DOHH2 (cell line): Measurements from ENCODE around the gene SMOC2.

Experiments
- H3F3A ChIP-seq: fragments of 200-600 bp; sonication (generic), shearing (Covaris generic); 2 replicates; pipeline ENCODE4 v1.6.0; 2016; ENCODE audit warnings: antibody characterized with exemption, mild to moderate bottlenecking; ENCODE audit not compliant: control insufficient read depth, insufficient read depth
- H3K27ac ChIP-seq: fragments of 200-600 bp; sonication (generic); 2 replicates; pipeline ENCODE4 v1.5.1; 2014; ENCODE audit warnings: low read depth, mild to moderate bottlenecking, low read length, moderate library complexity
- H3K27me3 ChIP-seq: fragments of 200-600 bp; sonication (generic); 2 replicates; pipeline ENCODE4 v1.6.1; 2014; ENCODE audit warnings: mild to moderate bottlenecking, low read length, mixed read lengths; ENCODE audit not compliant: control insufficient read depth
- H3K36me3 ChIP-seq: fragments of 200-600 bp; sonication (generic); 2 replicates; pipeline ENCODE4 v1.6.1; 2014; ENCODE audit warnings: mild to moderate bottlenecking, low read length, moderate library complexity, mixed read lengths; ENCODE audit not compliant: control insufficient read depth
- H3K4me1 ChIP-seq: fragments of 200-600 bp; sonication (generic); 2 replicates; pipeline ENCODE4 v1.6.1; 2014; ENCODE audit warnings: mild to moderate bottlenecking, low read length, mixed read lengths; ENCODE audit not compliant: control insufficient read depth
- H3K4me2 ChIP-seq: fragments of 200-600 bp; sonication (generic); 2 replicates; pipeline ENCODE4 v1.6.0; 2014; ENCODE audit warnings: mild to moderate bottlenecking, low read length, moderate library complexity
- H3K4me3 ChIP-seq: fragments of 200-600 bp; sonication (generic); 2 replicates; pipeline ENCODE4 v1.5.1; 2014; ENCODE audit warnings: mild to moderate bottlenecking, low read length, mixed read lengths
- H3K79me2 ChIP-seq: fragments of 200-600 bp; sonication (generic); 2 replicates; pipeline ENCODE4 v1.6.1; 2014; ENCODE audit warnings: mild to moderate bottlenecking, low read length, mixed read lengths; ENCODE audit not compliant: control insufficient read depth
- H3K9me2 ChIP-seq: fragments of 200-600 bp; sonication (generic); replicated peaks from 2 replicates; pipeline ENCODE4 v1.6.1; 2014; ENCODE audit warnings: mild to moderate bottlenecking, low read length, mixed read lengths; ENCODE audit not compliant: control insufficient read depth
- H3K9me3 ChIP-seq: fragments of 200-600 bp; sonication (generic); 2 replicates; pipeline ENCODE4 v1.6.1; 2014; ENCODE audit warnings: antibody characterized with exemption, low read length, mixed read lengths; ENCODE audit not compliant: control insufficient read depth, insufficient read depth
- H4K20me1 ChIP-seq: fragments of 200-600 bp; sonication (generic); 2 replicates; pipeline ENCODE4 v1.6.0; 2014; ENCODE audit warnings: low read depth, mild to moderate bottlenecking, antibody characterized with exemption, low read length, moderate library complexity; ENCODE audit not compliant: control insufficient read depth, insufficient read depth
- EZH2phosphoT487 ChIP-seq: fragments of 200-600 bp; sonication (generic); IDR thresholded peaks from 2 replicates; pipeline ENCODE4 v1.6.1; 2017; ENCODE audit warnings: borderline replicate concordance, mild to moderate bottlenecking, antibody characterized with exemption, low read length, moderate library complexity, mixed read lengths
- TF ChIP-seq, protein P1 (sequence below): fragments of 200-600 bp; sonication (generic); IDR thresholded peaks from one replicate; pipeline ENCODE4 v1.5.1; 2014; ENCODE audit warnings: antibody characterized with exemption, mild to moderate bottlenecking, low read depth, low read length; ENCODE audit not compliant: poor library complexity, severe bottlenecking

SMOC2 gene

DNA sequence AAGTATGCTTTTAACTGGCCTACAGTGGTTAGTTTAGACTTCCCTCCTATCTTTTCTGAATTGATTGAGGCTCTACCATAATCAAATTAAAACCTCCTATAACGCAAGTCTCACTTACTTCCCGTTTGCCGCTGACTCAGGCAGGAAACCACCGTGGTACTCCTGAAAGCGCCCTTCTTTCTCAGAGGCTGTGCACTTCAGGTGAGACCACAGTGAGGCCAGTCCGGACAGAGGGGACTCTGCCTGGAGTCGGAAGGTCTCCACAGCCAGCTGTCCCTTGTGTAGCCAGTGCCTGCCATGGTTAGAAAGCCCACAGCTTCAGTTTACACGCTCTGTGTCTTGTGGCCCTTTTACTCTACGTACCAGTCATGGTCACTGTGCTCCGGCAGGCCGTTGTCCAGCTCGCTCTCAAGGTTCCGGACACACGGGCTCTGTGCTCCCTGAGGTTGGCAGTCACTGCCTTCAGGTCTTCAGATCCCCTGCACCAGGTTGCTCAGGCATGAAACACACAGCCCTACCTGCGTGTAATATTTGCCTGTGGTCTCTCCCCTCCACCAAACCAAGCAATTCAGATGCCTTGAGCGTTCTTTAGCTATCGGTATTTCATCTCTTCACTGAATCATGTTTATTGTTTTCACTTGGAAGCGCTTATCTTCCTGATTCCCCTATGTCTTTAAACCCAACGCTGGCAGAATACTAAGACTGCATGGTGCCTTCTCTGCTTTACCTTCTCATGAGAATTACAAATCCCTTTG is 178.8 kb downstream of the SMOC2 start:
- no peaks in the 10 kb centered on the region for H3K27me3 ChIP-seq
- H3K9me3 ChIP-seq: peaks cover 34% of the 10 kb centered on the region
- no peaks in the 10 kb centered on the region for H3K36me3 ChIP-seq
- H3K4me2 ChIP-seq: no peak overlapping the region
- H3K9me2 ChIP-seq: no peaks in the 10 kb centered on the region
- no peaks in the 10 kb centered on the region for H3K79me2 ChIP-seq
- no peaks in the 10 kb centered on the region for H3K4me1 ChIP-seq
- H3K27ac ChIP-seq: no peak overlapping the region
- no peaks in the 10 kb centered on the region for H4K20me1 ChIP-seq
- TF ChIP-seq EZH2phosphoT487: no peak
- no peak overlapping the region for H3K4me3 ChIP-seq
- H3F3A ChIP-seq: no peaks in the 10 kb centered on the region

DNA sequence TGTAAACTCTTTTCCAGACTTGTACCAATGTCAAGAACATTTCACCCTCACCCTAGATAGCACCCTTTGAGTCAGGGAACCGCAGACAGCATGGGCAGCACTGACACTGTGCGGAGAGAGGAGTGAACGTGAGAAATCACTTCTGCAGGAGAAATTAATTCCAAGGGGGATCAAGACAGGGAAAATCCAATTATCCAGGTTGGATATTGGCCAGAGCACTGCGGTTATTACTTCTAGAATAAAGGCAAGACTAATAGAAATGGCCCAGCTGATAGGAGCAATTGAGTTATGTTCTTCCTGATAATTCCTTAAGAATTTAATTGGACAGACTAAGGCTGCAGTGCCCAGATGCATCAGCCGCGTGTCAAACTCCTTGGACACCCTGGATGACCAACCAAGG is 179.6 kb downstream of the SMOC2 start:
- Histone ChIP-seq H3K79me2 (no peaks in the 10 kb centered on the region), H3K27ac (no peak overlapping the region), H3F3A (no peaks in the 10 kb centered on the region), H3K9me2 (no peaks in the 10 kb centered on the region), H3K27me3 (no peaks in the 10 kb centered on the region), H3K9me3 (peaks cover 26% of the 10 kb centered on the region), H3K4me2 (no peak overlapping the region), H3K4me1 (no peaks in the 10 kb centered on the region), H3K4me3 (no peak overlapping the region), H4K20me1 (no peaks in the 10 kb centered on the region), H3K36me3 (no peaks in the 10 kb centered on the region)
- no peak for TF ChIP-seq EZH2phosphoT487
- TF ChIP-seq, protein P1, sequence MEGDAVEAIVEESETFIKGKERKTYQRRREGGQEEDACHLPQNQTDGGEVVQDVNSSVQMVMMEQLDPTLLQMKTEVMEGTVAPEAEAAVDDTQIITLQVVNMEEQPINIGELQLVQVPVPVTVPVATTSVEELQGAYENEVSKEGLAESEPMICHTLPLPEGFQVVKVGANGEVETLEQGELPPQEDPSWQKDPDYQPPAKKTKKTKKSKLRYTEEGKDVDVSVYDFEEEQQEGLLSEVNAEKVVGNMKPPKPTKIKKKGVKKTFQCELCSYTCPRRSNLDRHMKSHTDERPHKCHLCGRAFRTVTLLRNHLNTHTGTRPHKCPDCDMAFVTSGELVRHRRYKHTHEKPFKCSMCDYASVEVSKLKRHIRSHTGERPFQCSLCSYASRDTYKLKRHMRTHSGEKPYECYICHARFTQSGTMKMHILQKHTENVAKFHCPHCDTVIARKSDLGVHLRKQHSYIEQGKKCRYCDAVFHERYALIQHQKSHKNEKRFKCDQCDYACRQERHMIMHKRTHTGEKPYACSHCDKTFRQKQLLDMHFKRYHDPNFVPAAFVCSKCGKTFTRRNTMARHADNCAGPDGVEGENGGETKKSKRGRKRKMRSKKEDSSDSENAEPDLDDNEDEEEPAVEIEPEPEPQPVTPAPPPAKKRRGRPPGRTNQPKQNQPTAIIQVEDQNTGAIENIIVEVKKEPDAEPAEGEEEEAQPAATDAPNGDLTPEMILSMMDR: no peak

DNA sequence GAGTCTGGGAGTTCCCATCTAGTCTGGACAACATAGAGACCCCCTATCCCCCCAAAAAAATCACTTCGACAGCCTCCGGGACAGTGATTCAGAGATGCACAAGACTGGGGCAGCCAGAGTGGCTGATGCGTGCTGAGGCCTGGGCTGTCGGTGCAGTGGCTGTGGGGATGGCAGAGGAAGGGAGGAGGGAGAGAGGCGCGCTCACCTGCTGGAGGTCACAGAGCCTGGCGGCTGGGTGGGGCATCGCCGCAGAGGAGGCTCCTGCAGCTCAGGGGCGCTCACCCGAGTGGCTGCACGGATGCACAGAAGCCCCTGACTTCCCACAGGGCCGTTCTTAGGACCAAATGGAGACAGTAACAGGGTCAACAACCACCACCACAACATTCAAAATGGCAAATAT is 182.8 kb downstream of the SMOC2 start:
- Histone ChIP-seq H3F3A (no peaks in the 10 kb centered on the region), H3K9me2 (no peaks in the 10 kb centered on the region), H3K36me3 (no peaks in the 10 kb centered on the region), H3K27ac (no peak overlapping the region), H3K79me2 (no peaks in the 10 kb centered on the region), H3K4me2 (no peak overlapping the region), H3K4me1 (no peaks in the 10 kb centered on the region), H3K4me3 (no peak overlapping the region), H4K20me1 (no peaks in the 10 kb centered on the region), H3K9me3 (peaks cover 27% of the 10 kb centered on the region), H3K27me3 (no peaks in the 10 kb centered on the region)
- no peak for TF ChIP-seq EZH2phosphoT487
- TF ChIP-seq, protein P1: no peak

DNA sequence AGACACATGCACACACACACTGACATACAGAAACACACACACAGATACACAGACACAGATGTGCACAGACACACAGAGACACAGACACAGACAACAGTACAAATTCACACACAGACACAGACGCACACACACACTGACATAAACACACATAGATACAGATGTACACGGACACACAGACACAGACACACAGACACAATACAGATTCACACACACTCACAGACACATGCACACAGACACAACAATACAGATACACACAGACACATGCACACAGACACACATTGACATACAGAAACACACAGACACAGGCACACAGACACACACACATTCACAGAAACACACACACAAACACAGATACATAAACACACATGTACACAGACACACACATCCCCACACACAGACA is 183.6 kb downstream of the SMOC2 start:
- Histone ChIP-seq H3K36me3 (no peaks in the 10 kb centered on the region), H3K4me2 (no peak overlapping the region), H3K4me1 (no peaks in the 10 kb centered on the region), H3K79me2 (no peaks in the 10 kb centered on the region), H3K27ac (no peak overlapping the region), H3K9me2 (no peaks in the 10 kb centered on the region), H3F3A (no peaks in the 10 kb centered on the region), H3K9me3 (peaks cover 26% of the 10 kb centered on the region), H3K27me3 (no peaks in the 10 kb centered on the region), H4K20me1 (no peaks in the 10 kb centered on the region), H3K4me3 (no peak overlapping the region)
- TF ChIP-seq EZH2phosphoT487: no peak
- TF ChIP-seq, protein P1: no peak
